Cortex of kidney (tissue), 1 donor: Measurements from ENCODE around the gene CCSER1.
"Not testable (repeated sequence)": the region's sequence is repeated elsewhere in the genome, so short reads cannot be mapped to it uniquely, and the experiment has no call there.

Experiments
- DNase-seq: peaks from one replicate; lab custom pipeline; 2025; lab: John Stamatoyannopoulos, UW

Gene CCSER1

GRCh38 chr4:91058345-91058744, 931.2 kb downstream of the CCSER1 start:
- no peak for DNase-seq

GRCh38 chr4:91064157-91064853, 937.1 kb downstream of the CCSER1 start:
- no peak for DNase-seq

DNA sequence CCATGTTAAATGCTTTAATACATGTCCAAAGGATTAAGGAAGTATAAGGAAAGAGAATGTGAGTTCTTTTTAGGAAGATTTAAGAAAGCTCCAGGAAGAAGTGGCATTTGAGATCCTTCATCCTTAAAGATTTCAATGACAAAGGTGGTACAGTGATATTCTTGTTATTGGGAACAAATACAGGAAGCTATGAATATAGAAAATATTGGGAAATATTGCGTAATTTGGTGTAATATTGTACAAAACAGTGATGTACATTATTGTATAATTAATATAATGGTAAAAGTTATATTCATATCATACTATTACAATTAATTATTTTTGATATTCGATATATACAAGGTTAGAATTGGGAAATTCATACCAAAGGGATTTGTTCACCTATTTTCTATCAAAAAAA, 937.9 kb downstream of the CCSER1 start:
- no peak for DNase-seq

- no peak for DNase-seq
Observed at GRCh38 chr4:91070736-91071135, 943.5 kb downstream of the CCSER1 start.

GRCh38 chr4:91076147-91076546, 949.0 kb downstream of the CCSER1 start:
- DNase-seq: no peak

DNA sequence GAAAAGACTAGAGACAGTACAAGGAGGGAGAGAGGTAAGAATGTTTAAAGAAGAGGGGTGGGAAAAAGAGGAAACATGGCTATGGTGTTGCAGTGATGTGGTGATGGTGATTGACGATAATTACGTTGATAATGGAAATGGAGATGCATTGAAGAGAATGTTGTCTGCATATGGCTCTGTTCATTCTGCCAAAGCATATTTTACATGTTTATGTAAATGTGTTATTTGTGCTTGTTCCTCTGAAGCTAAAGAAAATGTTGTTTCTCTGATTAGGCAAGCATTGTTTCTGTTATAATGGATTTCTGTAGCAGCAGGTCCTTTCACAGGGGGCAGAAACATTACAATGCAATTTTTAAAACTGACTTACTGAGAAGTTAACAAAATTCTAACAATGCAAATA, 958.8 kb downstream of the CCSER1 start:
- DNase-seq: no peak

DNA sequence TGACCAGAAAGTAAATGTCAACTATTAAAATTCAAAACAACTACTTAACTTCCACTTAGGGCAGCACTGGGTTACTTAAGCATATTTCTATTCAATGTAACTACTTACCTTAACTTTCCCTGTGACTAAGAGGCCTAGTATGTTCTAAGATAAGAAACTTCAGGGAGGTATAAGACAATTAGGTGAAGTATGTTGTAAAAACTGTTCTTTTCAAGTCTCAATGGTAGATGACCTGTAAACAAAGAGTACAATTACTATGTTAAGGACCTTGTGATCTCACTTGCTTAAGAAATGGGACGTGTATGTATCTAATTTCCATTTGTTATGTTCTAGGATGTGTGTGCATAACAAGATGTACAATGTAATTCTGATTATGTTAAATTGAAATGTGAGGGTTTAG, 960.5 kb downstream of the CCSER1 start:
- no peak for DNase-seq

GRCh38 chr4:91089178-91089577, 962.0 kb downstream of the CCSER1 start:
- DNase-seq: no peak

GRCh38 chr4:91092398-91092980, 965.3 kb downstream of the CCSER1 start:
- no peak for DNase-seq

DNA sequence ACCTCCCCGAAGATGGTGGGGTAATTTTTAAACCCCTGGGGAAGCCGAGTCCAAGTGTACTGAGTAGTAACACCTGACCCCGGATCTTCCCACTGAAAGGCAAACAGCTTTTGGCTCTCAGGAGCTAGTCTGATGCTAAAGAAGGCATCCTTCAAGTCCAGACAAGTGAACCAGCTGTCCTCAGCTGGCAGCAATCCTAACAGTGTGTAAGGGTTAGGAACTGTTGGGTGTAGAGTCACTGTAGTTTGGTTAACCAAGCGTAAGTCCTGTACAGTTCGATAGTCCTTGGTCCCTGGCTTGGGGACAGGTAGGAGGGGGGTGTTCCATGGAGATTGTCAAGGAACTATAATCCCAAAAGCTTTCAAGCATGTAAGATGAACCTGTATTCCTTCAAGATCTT, 967.0 kb downstream of the CCSER1 start:
- DNase-seq: not testable (repeated sequence)

DNA sequence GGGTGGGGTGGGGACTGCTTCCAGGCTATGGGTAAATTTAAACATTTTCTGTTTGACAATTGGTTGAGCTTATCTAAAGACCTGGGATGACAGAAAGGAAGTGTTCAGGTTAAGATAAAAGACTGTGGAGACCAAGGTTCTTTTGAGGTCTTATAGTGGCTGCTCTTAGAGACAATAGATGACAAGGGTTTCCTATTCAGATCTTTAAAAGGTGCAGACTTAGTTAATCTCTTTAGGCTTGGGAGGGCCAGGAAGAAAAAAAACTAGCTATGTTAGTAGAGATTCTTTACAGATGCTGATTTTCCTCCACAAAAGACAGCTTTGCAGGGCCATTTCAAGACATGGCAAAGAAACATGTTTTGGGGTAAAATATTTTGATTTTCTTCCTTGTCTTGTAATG, 972.5 kb downstream of the CCSER1 start:
- DNase-seq: no peak

- no peak for DNase-seq
Observed at GRCh38 chr4:91108751-91109150, 981.6 kb downstream of the CCSER1 start.

GRCh38 chr4:91111556-91111955, 984.4 kb downstream of the CCSER1 start:
- DNase-seq: no peak

DNA sequence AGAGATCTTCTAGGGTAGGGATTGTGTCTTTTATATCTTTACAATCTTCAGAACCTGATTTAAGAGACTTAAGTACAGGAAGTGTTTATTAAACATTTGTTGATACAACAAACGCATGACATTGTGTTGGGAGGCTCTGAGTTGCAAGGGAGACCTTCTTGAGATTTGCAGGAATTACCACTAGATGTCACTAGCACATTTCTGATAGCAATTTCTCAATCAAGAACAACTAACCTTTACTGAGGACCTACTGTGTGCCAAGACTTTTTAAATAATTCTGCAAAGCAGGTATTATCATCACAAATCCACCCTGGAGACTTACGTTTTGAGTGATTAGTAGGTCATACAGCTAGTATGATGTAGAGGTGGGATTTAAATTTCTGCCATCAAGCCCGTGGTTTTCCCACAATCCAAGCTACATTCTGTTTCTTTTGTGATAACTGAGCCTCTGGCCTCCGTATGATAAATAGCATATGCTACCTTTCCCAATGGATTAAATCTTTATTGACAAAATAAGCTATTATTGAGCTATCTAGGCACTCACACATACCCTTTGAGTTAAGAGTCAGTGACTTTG, 986.0 kb downstream of the CCSER1 start:
- no peak for DNase-seq

- DNase-seq: no peak
Observed at GRCh38 chr4:91114386-91114785, 987.2 kb downstream of the CCSER1 start.

DNA sequence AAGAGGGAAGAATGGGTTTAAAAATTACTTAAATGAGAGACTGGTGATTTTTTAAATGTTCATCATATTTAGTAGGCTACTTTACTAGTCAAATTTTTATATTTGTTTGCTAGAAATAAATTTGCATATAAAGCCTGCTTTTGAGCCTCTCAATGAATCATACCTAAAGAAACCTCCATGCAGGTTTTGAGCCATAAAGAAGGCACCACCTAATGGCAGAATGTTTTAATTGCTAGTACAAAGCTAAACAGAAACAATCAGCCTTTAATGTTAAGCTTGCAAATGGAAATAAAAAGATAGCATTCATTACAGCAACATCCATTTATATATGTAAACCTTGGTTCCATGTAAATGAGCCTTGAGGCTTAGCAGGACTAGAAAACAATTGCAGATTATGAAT, 989.7 kb downstream of the CCSER1 start:
- DNase-seq: no peak

DNA sequence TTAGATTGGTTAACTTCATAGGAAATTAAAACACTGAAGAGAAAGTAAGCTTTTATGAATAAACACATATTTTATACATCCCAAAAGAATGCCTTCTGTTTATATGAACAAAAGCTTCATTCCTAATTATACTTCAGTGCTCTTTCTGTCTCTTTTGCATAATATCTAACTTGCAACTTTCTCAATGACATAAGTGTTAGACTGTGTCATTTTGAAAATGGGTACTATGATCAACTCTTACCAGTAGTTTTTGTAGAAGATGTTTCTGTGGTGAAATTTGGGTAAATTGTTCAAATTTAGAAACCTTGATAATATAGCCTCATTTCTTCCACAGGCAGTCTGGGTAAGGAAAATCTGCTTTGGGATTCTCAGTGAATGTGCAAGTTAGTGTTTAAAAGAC, 991.4 kb downstream of the CCSER1 start:
- DNase-seq: no peak

DNA sequence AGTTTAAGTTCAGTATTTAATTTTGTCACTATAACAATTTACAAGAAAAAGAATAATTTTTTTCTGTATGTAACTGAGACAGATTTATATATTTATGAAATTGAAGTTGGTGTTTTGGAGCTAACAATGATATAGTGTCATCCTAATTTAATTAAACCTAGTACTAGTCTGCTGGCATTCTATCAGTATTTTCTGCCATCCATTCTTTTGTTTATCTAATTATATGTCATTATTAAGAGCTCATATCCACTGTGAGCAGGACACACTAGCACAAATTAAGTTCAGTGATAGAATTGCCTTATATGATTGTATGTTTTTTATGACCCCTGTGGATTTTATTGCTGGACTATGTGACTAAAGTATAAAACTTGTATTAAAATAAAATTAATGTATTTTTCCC, 996.5 kb downstream of the CCSER1 start:
- DNase-seq: no peak

- DNase-seq: no peak
Observed at GRCh38 chr4:91127192-91127591, 1000.0 kb downstream of the CCSER1 start.

- DNase-seq: no peak
Observed at GRCh38 chr4:91127831-91128230, 1000.6 kb downstream of the CCSER1 start.

- no peak for DNase-seq
Observed at GRCh38 chr4:91128519-91128918, 1001.3 kb downstream of the CCSER1 start.

DNA sequence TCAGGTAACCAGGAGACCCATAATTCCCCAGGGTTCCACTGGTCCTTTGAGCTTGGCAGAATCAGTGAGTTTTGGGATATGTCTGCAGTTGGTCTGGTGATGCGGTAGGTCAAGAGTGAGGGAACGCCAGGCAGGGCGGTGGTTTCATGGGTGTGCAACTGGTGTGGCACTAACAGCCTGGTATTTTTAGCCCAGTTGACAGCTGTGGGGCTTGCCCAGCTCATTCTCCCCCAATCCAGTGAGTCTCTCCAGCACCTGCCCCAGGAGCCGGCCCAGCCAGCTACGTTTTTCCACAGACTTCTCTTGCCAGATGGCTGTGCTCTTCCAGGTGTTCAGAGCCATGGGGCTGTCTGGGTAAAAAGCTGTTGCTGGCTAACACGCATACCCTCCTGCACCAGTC, 1019.9 kb downstream of the CCSER1 start:
- no peak for DNase-seq

DNA sequence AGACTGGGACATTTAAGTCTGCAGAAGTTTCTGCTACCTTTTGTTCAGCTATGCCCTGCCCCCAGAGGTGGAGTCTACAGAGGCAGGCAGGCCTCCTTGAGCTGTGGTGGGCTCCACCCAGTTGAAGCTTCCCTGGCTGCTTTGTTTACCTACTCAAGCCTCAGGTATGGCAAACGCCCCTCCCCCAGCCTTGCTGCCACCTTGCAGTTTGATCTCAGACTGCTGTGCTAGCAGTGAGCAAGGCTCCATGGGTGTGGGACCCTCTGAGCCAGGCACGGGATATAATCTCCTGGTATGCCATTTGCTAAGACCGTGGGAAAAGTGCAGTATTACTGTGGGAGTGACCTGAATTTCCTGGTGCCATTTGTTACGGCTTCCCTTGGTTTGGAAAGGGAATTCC, 1026.8 kb downstream of the CCSER1 start:
- DNase-seq: not testable (repeated sequence)
